COLO829 (cell line): Measurements from ENCODE around the gene CYGB.
"Not testable (repeated sequence)": the region's sequence is repeated elsewhere in the genome, so short reads cannot be mapped to it uniquely, and the experiment has no call there.

Source experiments
- DNase-seq: peaks from one replicate; pipeline ENCODE4 v3.0.0; 2012; ENCODE audit warnings: low spot score

CYGB gene

DNA sequence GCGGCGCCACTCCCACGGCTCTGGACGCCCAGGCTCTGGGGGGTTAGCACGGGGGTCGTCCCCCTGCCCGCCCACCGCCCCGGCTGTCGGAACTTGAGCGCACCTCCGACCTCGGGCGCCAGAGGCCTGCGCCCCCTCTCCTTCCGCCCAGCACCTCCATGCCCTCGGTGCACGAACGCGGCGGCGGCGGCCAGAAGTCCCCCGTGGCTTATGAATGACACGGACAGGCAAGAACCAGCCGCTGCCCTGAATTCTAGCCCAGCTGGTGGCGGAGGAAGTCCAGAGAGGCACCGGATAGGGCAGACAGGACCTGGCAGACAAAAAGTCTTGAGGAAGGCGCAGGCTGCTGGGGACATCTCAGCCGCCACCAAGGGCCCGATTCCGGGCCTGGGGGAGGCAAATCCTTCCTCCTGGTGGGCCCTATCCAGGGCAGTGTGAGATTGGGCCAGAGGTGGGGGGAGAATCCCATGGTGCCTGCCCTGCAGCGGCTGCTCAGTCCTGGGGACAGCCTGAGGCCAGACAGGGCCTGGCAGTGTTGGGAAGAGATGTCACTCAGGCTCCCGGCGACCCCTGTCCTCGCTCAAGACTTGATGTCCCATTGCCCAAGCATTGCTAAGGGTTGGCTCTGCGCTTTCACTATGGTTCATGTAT is 897 bp upstream of the CYGB start:
- DNase-seq, result no peak

DNA sequence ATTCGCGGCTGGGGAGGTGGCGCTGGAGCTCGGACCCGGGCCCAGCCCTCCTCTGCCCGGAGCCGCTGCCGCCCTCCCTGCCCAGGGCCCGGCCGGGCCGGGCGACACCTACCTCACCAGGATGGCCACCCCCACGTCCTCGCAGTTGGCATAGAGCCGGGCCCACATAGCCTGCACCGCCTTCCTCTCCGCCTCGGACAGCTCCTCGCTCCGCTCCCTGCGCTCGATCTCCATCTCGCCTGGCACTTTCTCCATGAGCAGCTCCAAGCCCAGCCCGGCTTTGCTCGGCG is 276 bp downstream of the CYGB start:
- no peak for DNase-seq

DNA sequence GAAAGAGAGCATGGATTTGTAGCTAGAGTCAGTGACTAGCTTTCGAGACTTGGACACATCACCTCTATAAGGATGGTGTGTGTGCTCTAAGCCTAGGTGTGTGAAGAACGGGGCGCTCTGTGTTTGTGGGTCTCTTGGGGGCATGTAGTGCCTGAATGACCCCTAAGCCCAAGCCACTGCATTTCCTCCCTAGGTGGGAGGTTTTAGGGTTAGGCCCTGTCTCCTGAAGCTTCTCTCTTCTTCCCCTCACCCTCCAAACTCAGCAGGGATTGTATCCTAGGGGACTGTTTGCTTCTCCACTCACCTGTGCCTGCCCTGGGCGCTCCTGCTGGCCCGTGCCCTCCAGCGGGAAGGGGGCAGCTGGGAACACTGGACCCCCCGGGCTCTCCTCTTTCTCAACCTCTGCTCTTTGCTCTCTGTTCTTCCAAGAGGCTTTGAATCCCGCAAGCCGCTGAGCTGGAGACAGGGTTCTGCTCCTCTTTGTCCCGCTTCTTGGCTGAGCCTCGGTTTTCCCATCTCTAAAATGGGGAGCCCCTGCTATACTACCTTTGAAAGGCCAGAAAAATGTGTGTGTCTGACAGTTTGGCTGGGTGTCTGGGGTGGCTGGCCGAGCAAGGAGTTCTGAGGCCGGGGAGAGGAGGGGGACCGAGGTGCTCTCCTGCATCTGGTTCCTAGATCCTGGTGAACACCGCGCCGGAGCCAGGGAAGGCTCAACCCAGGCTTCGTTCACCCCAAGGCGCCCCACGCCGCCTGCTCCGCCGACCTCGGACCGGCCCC is 810 bp downstream of the CYGB start:
- no peak for DNase-seq

DNA sequence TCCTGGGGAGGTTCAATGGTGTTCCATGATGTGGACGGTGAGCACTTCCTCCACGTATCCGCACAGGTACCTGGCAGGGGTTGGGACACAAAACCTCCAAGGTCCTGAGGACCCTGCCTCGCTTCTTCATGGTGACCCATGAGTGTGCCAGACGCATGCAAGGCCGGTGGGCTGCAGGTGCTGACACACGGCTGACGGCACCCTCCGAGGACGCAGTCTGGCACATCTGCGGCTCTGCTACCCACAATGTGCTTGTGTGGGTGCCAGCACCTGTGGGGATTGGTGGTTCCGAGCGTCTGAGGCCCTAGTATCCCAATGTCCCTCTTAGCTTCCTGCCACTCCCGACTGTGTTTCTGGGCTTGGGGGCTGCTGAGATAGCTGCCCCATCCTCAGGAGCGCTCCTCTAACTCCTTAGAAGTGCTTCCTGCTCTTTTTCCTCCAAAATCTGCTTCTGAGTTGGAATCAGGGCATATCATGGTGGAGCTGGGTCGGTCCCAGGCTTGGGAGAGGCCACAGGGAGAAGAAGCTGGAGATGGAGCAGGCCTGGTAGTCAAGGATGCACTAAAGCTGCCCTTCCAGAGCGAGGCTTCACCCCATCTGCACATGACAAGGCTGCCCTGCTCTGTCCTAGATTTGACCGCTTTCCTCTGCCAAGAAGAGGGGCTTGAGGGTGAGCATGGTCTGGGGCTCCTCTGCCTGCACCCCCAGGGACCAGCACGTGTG is 1.6 kb downstream of the CYGB start:
- no peak for DNase-seq

DNA sequence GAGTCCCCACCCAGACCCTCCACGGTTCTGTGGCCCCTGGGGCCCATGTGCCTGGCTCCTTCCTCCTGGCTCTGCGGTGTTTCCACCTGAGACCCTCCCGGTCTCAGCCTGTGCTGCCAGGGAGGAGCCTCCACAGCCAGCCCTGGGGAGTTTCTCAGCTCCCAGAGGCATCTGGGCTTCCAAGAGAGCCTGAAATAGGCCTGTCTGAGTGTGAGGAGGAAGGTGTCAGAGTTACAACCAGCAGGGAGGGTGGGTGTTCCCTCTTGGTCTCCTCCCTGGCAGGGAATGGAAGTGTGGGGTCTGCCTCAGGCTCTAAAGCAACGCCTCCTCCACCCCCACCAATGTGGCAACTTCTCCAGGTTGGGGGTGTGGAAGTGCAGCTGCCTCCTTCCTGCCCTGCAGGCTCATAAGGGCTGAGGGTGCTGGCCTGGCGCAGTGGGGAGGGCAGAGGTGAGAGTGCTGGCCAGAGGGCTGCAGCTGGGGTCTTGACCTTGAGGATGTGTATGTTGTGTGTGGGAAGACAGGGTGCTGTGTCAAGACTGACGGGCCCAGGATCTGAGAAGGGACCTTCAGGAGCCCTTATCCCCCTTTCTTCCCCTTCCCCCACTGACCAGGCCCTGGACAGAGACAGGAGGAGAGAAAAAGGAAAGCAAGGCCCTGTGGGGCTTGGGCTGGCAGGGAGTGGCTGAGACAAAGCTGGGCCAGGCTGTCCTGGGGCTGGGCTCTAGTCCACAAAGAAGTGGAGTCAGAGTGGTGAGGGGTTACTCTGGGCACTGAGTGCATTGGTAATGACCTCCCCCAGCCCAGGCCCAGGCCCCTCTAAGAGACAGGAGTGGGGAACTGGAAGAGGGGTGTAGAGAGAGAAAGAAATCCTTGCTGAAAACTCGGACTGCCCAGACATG is 2.4 kb downstream of the CYGB start:
- no peak for DNase-seq

DNA sequence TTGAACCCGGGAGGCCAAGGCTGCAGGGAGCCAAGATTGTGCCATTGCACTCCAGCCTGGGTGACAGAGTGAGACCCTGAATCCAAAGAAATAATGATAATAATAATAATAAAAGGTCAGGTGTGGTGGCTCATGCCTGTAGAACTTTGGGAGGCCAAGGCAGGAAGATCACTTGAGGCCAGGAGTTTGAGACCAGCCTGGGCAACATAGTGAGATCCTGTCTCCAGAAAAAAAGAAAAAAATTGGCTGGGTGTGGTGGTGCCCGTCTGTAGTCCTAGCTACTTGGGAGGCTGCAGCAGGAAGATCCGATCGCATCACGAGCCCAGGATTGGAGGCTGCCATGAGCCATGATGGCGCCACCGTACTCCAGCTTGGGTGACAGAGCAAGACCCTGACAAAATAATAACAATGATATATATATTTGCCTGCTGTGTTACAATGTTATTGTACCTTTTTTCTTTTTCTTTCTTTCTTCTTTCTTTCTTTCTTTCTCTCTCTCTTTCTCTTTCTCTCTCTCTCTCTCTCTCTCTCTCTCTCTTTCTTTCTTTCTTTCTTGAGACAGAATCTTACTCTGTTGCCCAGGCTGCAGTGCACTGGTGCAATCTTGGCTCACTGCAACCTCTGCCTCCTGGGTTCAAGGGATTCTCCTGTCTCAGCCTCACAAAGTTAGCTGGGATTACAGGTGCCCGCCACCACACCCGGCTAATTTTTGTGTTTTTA is 3.7 kb downstream of the CYGB start:
- not testable (repeated sequence) for DNase-seq

DNA sequence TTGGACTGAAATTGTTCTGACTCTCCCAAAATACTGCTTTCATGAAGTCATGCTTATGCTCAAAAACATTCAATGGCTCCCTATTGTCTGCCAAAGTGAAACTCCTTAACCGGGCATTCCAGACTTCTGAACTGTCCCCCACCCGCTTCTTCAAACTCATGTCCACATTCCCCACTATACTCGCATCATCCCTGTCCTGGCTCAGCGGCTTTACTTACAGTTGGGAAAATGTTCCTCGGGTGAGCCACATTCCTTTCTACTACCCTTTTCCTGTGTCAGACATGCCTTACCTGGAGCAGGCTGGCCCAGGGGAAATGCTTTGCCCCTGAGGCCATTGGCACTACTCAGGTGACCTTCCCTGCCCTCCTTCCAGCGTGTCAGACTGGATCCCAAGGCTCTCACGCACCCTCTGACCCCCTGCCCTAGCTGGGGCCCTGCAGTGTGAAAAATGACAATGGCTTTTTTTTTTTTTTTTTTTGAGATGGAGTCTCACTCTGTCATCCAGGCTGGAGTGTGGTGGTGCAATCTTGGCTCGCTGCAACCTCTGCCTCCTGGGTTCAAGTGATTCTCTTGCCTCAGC is 5.3 kb downstream of the CYGB start:
- no peak for DNase-seq

DNA sequence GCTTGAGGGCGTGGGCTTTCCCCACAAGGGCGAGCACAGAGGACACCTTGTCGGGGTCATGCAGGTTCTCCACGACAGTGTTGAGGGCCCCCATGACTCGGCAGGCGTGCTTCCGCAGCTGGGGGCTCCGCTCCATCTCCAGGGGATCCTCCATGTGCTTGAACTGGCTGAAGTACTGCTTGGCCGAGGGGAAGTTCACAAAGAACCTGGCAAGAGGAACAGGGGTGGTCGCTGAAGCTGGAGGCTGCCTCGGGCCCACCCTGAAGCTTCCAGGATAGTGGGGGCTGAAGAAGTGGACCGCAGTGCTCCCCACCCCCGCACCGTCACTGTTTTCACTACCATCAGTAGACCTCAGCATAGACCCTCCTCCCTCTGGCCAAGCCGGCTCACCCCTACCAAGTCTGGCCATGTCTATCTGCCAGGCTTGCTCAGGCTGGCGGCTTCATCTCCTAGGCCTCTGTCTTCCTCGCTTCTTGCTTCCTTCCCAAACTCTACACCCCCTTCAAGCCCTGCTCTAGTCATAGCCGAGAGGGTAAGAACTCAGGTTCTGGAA is 5.9 kb downstream of the CYGB start:
- no peak for DNase-seq

DNA sequence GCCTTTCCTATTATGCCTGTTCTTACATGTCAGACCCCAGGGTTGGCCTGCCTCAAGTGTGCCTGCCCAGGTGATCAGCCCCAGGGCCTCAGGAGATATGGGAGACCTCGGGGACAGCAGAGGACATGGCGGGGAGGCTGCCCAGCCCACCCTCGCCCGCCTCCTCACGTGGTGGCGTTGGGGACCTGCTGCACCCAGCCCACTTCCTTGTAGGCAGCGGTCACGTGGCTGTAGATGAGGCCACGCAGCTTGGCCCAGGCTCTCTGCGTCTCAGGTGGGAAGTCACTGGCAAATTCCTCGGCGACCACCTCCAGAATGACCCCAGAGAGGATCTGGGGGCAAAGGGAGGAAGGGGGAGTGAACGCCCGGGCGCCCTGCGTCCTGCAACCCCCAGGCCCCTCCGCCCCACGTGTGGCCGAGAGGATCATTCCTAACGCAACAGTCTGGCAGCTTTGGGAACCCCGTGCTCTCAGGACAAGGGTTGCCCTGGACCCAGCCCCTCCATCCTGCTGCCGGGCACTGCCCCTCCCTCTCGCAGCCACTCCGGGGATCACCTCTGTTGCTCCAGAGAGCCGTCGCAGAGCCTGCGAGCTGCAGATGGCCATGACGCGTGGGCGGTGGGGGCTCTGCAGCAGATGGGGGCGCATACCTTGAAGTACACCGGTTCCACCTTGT is 6.6 kb downstream of the CYGB start:
- DNase-seq, result no peak

DNA sequence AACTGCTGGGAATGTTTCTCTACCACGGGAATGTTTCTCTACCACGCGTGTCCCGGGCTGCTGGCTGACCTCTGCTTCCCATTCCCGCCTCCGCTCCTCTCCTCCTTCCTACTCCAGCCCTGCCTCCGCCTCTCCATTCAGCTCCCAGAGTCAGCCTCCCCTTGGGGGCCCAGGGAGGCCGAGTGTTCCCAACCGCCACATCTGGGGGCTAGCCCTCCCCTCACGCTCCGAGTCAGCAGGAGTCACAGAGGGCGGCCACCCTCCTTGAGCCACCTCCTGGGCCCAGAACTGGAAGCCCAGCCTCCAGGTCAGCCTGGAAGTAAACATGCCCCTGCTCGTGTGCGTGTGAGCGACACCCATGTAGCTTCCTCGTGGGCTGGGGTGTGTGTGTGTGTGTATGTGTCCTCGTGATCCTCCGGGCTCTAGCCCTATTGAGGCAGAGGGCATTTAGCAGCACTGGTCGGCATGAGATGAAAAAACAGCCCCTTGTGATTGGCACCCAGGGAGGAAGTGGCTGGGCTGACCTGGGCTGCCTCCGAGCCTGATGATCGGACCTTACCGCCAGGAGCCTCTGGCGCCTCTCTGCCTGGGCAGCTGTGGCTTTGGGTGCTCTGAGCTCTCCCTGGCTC is 7.3 kb downstream of the CYGB start:
- peak; percentile 71 for DNase-seq

DNA sequence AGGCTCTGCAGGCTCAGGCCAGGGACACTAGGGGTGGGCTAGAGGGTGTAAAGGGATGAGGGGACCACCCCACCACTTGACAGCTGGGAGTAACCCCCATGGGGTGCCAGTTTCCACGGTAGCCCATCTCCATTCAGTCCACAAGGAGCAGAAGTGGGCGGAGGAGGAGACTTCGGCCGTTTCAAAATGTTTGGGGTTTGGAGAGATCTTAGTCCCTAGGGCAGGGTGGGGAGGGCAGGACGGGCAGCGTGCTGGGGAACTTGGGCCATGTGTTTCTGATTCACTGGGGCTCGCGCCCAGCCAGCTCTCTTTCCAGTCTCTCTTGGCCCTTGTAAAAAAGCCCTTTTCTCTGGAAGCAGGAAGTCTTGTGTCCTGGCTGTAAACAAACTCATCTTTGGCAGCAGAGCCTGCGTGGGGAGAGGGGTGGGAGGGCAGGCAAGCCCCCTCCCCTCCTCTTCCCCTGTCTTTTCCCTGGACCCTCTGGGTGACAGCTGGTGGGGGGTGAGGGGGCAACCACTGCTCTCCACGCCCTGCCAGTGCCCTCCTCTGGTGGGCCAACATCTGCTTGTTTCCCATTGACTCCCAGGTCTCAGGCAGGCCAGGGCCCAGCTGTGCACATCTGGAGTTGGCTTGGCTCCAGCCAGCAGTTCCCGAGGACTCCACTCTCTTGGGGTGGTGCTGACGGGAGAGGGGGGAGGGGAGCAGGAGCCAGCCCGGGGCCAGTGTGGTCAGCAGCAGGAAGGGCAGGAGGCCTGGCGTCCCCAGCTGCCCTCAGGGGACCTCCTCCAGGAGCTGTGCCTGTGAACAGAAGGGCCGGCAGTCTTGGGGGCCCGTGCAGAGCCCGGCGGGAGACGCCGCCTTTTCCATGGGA is 8.1 kb downstream of the CYGB start:
- peak; percentile 53 for DNase-seq

DNA sequence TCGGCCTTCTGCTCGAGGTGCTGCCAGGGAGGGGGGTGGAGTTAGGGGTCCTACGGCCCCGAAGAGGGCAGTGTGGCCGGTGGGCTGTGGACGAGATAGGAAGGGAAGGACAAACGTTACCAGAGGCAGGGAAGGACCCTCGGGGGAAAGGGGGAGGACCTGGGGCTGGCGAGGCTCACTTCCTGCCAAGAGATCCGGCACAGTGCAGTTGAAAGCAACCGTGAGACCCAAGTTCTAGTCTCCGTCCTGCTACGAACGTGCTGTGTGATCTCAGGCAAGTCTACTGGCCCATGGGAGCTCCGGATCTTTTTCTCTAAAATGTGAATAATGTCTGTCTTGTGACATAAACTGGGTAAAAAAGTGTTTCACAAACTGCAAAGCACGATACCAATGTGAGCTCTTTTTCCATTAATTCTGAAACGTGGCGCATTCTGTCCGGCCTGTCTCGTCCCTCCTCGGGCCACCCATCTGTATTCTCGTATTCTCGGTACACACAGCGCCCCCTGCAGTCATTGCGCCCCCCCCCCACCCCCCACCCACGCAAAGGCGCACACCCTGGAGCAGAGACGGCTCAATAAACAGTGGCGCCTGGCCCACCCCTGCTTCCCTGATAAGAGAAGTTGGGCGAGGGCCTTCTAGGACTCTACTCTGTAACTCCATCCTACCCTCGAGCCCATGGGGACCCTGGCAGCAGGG is 8.8 kb downstream of the CYGB start:
- DNase-seq, result peak; percentile 40

DNA sequence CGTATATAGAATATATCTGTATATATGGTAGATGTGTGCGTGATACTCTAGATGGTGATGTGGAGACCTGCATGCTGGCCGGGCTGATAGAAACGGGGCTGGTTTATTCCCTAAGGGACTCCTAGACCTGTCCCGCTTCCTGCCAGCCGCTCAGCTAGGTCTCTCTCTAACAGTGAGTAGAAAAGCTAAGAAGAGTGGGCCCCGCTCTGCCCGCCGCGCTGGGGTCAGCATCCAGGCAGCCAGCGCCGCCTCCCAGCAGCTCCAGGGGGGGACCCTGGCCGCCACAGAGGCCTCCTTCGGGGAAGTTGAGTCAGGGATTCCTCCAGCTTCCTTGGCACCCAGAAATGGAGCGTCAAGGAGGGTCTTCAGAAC is 9.4 kb downstream of the CYGB start:
- DNase-seq, result no peak

DNA sequence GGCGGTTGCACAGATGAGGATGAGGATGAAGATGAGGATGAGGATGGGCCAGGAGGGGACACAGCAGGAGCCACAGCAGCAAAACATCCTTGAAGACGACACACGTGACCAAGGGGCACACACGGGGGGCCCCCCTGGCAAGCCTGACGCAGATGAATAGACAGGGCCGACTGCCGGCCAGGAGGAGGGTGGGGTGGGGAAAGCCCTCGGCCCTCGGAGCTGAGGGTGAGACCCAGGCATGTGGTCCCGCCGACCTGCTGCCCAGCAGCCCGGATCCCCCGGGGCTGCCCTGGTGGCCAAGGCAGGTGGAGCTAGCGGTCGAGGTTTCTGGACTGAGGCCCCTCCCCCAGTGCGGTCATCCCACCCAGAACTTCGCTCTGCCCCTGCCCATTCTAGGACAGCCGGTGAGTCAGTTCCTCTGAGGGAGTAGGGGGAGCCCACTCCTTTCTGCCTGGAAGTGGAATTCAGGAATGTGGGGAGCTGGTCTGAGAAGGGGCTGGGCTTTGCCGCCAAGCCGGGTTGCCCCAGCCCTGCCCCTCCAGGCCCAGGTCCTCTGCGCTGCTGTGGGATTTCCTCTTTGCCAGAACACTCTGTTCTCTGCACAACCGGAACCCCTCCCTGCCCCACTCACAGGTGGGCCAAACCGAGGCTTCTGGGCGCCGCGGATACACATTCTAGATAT is 9.9 kb downstream of the CYGB start:
- DNase-seq, result no peak

DNA sequence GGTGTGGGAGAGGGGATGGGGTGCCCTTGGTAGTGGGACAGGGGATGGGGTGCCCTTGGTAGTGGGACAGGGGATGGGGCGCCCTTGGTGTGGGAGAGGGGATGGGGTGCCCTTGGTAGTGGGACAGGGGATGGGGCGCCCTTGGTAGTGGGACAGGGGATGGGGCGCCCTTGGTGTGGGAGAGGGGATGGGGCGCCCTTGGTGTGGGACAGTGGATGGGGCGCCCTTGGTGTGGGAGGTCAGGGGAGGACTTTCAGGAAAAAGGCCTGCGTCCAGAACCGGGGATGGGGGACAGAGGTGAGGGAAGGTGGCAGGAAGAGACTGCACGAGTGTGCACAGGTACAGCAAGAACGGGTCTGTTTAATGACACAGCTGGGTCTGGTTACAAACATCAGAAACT is 10.5 kb downstream of the CYGB start:
- DNase-seq, result not testable (repeated sequence)

DNA sequence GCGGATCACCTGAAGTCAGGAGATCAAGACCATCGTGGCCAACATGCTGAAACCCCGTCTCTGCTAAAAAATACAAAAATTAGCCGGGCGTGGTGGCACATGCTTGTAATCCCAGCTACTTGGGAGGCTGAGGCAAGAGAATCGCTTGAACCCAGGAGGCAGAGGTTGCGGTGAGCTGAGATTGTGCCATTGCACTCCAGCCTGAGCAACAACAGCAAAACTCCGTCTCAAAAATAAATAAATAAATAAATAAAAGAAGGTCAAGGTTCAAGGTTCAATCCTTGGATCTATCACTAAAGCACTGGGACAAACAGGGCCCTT is 12.0 kb downstream of the CYGB start:
- not testable (repeated sequence) for DNase-seq

DNA sequence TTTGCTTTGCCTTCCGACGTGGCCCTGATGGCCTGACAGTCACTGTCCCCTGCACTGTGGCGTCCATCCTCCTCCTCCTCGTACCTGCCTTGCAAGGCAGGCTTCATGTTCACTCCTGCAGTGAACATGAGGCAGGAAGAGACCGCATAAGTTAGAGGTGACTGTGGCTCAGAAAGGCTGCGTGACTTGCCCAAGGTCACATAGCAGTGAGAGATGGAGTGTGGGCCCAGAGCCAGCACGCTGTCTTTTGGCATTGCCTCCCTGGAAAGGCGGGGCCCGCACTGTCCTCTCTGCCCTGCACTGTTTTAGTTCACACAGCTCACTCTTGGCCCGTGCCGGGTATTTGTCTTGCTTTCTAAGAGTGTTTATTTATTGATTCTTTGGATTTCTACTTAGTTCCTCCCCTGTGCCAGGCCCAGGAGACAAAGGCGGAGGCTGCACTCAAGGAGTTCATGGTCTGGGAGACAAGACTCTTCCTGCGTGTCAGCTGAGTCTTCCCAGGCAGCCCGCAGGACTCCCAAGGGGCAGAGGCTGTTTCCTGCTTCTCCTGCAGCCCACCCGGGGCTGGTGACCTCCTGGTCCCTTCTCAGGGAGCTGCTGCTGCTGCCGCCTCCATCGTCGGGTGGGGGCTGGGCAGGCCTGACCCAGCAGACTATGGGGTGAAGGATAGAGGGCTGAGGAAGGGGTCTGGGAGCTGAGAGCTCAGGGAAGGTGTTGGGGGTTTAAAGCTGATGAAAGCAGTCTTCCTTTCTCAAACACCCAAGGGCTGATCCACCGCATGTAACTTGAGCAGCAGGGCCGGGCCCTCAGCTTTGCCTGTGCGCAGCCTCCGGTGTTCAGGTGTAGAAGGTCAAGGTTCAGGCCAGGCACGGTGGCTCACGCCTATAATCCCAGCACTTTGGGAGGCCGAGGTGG is 12.7 kb downstream of the CYGB start:
- DNase-seq, result no peak
